ENCODE data around the gene HOTAIR. TPM values are rescaled to one million over a fixed set of nuclear protein-coding genes. Genes with fewer than 3 reads are reported as not detected.

HOTAIR gene
- total and polyA plus RNA-seq, 4 donors, result not detected

- 18% methylated on average over 8 of the region's 8 CpGs for WGBS
- no peaks in the 10 kb centered on the region for H3K36me3 ChIP-seq (ENCODE audit: control insufficient read depth in 4 of 4, insufficient read depth in 3 of 4, low read depth in 1 of 4, low read length in 3 of 4)
- peaks cover 9 to 48% (median 11%) of the 10 kb centered on the region in 4 donors for H3K27me3 ChIP-seq (ENCODE audit: control insufficient read depth in 4 of 4, insufficient read depth in 4 of 4, low read length in 3 of 4)
- H3K9ac ChIP-seq (ENCODE audit: low read depth in 1 of 2, low read length in 2 of 2), result no peak overlapping the region
- H3K9me3 ChIP-seq (ENCODE audit: control insufficient read depth in 4 of 4, low read length in 3 of 4), result no peaks in the 10 kb centered on the region
- peaks cover 5 to 12% (median 9%) of the 10 kb centered on the region in 4 donors for H3K4me1 ChIP-seq (ENCODE audit: control insufficient read depth in 4 of 4, insufficient read depth in 4 of 4, low read length in 3 of 4)
- DNase-seq (ENCODE audit: low spot score), result no peak
- TF ChIP-seq FOXA1 (IDR thresholded peaks at IDR 0.05) (no peak), HNF4A (conservative IDR thresholded peaks at IDR 0.05) (no peak), JUND (IDR thresholded peaks at IDR 0.05) (no peak), SP1 (IDR thresholded peaks at IDR 0.05) (no peak), CTCF (IDR thresholded peaks at IDR 0.05; ENCODE audit: low read depth, low read length, missing input control) (no peak), HNF4G (IDR thresholded peaks at IDR 0.05) (no peak), GABPA (IDR thresholded peaks at IDR 0.05 in 1 of 2, conservative IDR thresholded peaks at IDR 0.05 in 1 of 2) (no peak)
- no peak overlapping the region for H3K4me3 ChIP-seq (ENCODE audit: low read depth in 1 of 3, low read length in 3 of 3)
- no peak overlapping the region for H3K27ac ChIP-seq (ENCODE audit: low read depth in 1 of 2, low read length in 2 of 2)
These were observed 26.8 kb upstream of the HOTAIR start for GRCh38 chr12:54001283-54002187.

GRCh38 chr12:54000116-54001114 lies 25.7 kb upstream of the HOTAIR start, which contains the start of gene HOXC9:
Gene HOXC9 (plus strand): TSS chr12:54000161. CDS start chr12:54000189, 28 bp downstream.
- 4% methylated on average over 87 of the region's 87 CpGs for WGBS
- DNase-seq (ENCODE audit: low spot score), result no peak
- Histone ChIP-seq H3K27me3 (ENCODE audit: control insufficient read depth in 4 of 4, insufficient read depth in 4 of 4, low read length in 3 of 4) (peaks cover 9 to 52% (median 14%) of the 10 kb centered on the region in 4 donors), H3K4me1 (ENCODE audit: control insufficient read depth in 4 of 4, insufficient read depth in 4 of 4, low read length in 3 of 4) (peaks cover 7 to 16% (median 8%) of the 10 kb centered on the region in 4 donors), H3K27ac (ENCODE audit: low read depth in 1 of 2, low read length in 2 of 2) (no peak within 1 kb of the TSS), H3K9me3 (ENCODE audit: control insufficient read depth in 4 of 4, low read length in 3 of 4) (no peaks in the 10 kb centered on the region), H3K9ac (ENCODE audit: low read depth in 1 of 2, low read length in 2 of 2) (no peak within 1 kb of the TSS), H3K36me3 (ENCODE audit: control insufficient read depth in 4 of 4, insufficient read depth in 3 of 4, low read depth in 1 of 4, low read length in 3 of 4) (no peaks in the 10 kb centered on the region), H3K4me3 (ENCODE audit: low read depth in 1 of 3, low read length in 3 of 3) (peak within 1 kb of the TSS in 1 of 3 donors; percentile 18)
- no peak for TF ChIP-seq FOXA1 (IDR thresholded peaks at IDR 0.05)
- no peak for TF ChIP-seq EGR1 (IDR thresholded peaks at IDR 0.05; ENCODE audit: low read depth in 2 of 2)
- TF ChIP-seq HNF4A (conservative IDR thresholded peaks at IDR 0.05), result no peak
- no peak for TF ChIP-seq NR2F2 (IDR thresholded peaks at IDR 0.05)
- no peak for TF ChIP-seq REST (IDR thresholded peaks at IDR 0.05)
- no peak for TF ChIP-seq YY1 (IDR thresholded peaks at IDR 0.05)
- no peak for TF ChIP-seq ATF3 (IDR thresholded peaks at IDR 0.05)
- no peak for TF ChIP-seq SP1 (IDR thresholded peaks at IDR 0.05)
- TF ChIP-seq MAX (IDR thresholded peaks at IDR 0.05), result no peak
- TF ChIP-seq HNF4G (IDR thresholded peaks at IDR 0.05), result no peak
- TF ChIP-seq FOXA2 (IDR thresholded peaks at IDR 0.05), result no peak
- no peak for TF ChIP-seq RAD21 (IDR thresholded peaks at IDR 0.05)
- no peak for TF ChIP-seq JUND (IDR thresholded peaks at IDR 0.05)
- no peak for TF ChIP-seq RXRA (IDR thresholded peaks at IDR 0.05)
